Activated T-cell treated with anti-CD3 and anti-CD28 coated beads for 1 hour (primary cell): ENCODE results near the gene RTN4R.
"Not testable (repeated sequence)": the region's sequence is repeated elsewhere in the genome, so short reads cannot be mapped to it uniquely, and the experiment has no call there.

ENCODE experiments used
- DNase-seq: peaks from one replicate; pipeline ENCODE4 v3.0.0-alpha.2; 2020; ENCODE audit warnings: low read depth

The RTN4R gene

GRCh38 chr22:20305894-20306645 is 38.0 kb upstream of the RTN4R start:
- DNase-seq: no peak

GRCh38 chr22:20305230-20305893 is 37.2 kb upstream of the RTN4R start:
- DNase-seq: not testable (repeated sequence)

- no peak for DNase-seq
Observed at GRCh38 chr22:20304646-20305045, 36.5 kb upstream of the RTN4R start.

GRCh38 chr22:20303229-20303534 is 35.1 kb upstream of the RTN4R start:
- not testable (repeated sequence) for DNase-seq

GRCh38 chr22:20302438-20303228 is 34.5 kb upstream of the RTN4R start:
- no peak for DNase-seq

- DNase-seq: no peak
Observed at GRCh38 chr22:20299746-20300136, 31.6 kb upstream of the RTN4R start.

GRCh38 chr22:20298803-20299745 is 31.0 kb upstream of the RTN4R start:
- DNase-seq: peak; percentile 86

- DNase-seq: no peak
Observed at GRCh38 chr22:20298110-20298802, 30.1 kb upstream of the RTN4R start.

GRCh38 chr22:20297414-20298109 is 29.4 kb upstream of the RTN4R start:
- DNase-seq: no peak

- no peak for DNase-seq
Observed at GRCh38 chr22:20296598-20296997, 28.5 kb upstream of the RTN4R start.

- no peak for DNase-seq
Observed at GRCh38 chr22:20295262-20296064, 27.3 kb upstream of the RTN4R start.

- no peak for DNase-seq
Observed at GRCh38 chr22:20292673-20293232, 24.6 kb upstream of the RTN4R start.

- DNase-seq: no peak
Observed at GRCh38 chr22:20292108-20292507, 24.0 kb upstream of the RTN4R start.

GRCh38 chr22:20291604-20292063 is 23.5 kb upstream of the RTN4R start:
- DNase-seq: no peak

- no peak for DNase-seq
Observed at GRCh38 chr22:20291249-20291586, 23.1 kb upstream of the RTN4R start.

- DNase-seq: no peak
Observed at GRCh38 chr22:20290578-20291248, 22.6 kb upstream of the RTN4R start.

- DNase-seq: no peak
Observed at GRCh38 chr22:20290045-20290392, 21.9 kb upstream of the RTN4R start.

- not testable (repeated sequence) for DNase-seq
Observed at GRCh38 chr22:20289182-20290044, 21.3 kb upstream of the RTN4R start.
